ENCODE measurements around the gene VBP1. TPM values are rescaled to one million over a fixed set of nuclear protein-coding genes. Genes with fewer than 3 reads are reported as not detected.

The VBP1 gene
- total RNA-seq, 1 donor from 2014 or later, result 217 TPM

- peaks cover 7% of the 10 kb centered on the region for H3K27me3 Mint-ChIP-seq (ENCODE audit: insufficient read depth, low read depth)
- Histone ChIP-seq H3K36me3 (no peaks in the 10 kb centered on the region), H3F3A (ENCODE audit: low read depth) (no peaks in the 10 kb centered on the region), H3K9ac (no peak overlapping the region), H3K4me3 (no peak overlapping the region), H3K79me2 (ENCODE audit: low read depth) (no peaks in the 10 kb centered on the region), H3K27me3 (no peaks in the 10 kb centered on the region), H3K4me1 (no peaks in the 10 kb centered on the region), H3K27ac (no peak overlapping the region), H3K4me2 (no peak overlapping the region), H3K9me3 (ENCODE audit: low read depth) (no peaks in the 10 kb centered on the region), H4K20me1 (ENCODE audit: low read depth) (no peaks in the 10 kb centered on the region), H2AFZ (replicated peaks) (no peak overlapping the region)
- H3K9me3 Mint-ChIP-seq, result peaks cover 4% of the 10 kb centered on the region
- no peak for DNase-seq (ENCODE audit: low spot score)
- no peaks in the 10 kb centered on the region for H3K36me3 Mint-ChIP-seq
- H3K4me3 Mint-ChIP-seq, result no peak overlapping the region
- no peak for TF ChIP-seq EZH2 (IDR thresholded peaks at IDR 0.05)
- TF ChIP-seq EZH2phosphoT487 (IDR thresholded peaks at IDR 0.05), result no peak
- no peak for TF ChIP-seq CTCF (IDR thresholded peaks at IDR 0.05)
- peaks cover 6% of the 10 kb centered on the region for H3K4me1 Mint-ChIP-seq
- no peak overlapping the region for H3K27ac Mint-ChIP-seq
Observed at GRCh38 chrX:155246748-155247147, 30.5 kb downstream of the VBP1 start.

DNA sequence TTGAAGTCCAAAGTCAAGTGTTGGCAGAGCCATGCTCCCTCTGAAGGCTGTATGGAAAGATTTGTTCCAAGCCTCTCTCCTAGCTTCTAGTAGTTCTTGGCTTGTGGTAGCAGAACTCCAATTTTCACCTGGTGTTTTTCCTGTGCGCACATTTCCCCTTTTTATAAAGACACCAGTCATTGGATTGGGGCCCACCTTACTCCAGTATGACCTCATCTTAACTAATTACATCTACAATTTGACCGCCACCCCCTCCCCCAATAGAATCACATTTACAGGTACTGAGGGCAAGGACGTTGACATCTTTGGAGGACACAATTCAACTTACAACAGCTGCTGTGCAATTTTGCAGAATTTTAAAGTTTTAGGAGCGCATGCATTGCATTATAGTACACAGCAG, 31.2 kb downstream of the VBP1 start:
- Histone ChIP-seq H3K9me3 (ENCODE audit: low read depth) (no peaks in the 10 kb centered on the region), H3K36me3 (no peaks in the 10 kb centered on the region), H3F3A (ENCODE audit: low read depth) (no peaks in the 10 kb centered on the region), H2AFZ (replicated peaks) (no peak overlapping the region), H3K4me1 (no peaks in the 10 kb centered on the region), H3K9ac (no peak overlapping the region), H3K79me2 (ENCODE audit: low read depth) (no peaks in the 10 kb centered on the region), H3K4me3 (no peak overlapping the region), H3K27ac (no peak overlapping the region), H4K20me1 (ENCODE audit: low read depth) (no peaks in the 10 kb centered on the region), H3K4me2 (no peak overlapping the region), H3K27me3 (no peaks in the 10 kb centered on the region)
- Mint-ChIP-seq H3K4me1 (peaks cover 4% of the 10 kb centered on the region), H3K27ac (no peak overlapping the region), H3K4me3 (no peak overlapping the region), H3K27me3 (ENCODE audit: insufficient read depth, low read depth) (peaks cover 7% of the 10 kb centered on the region), H3K9me3 (peaks cover 4% of the 10 kb centered on the region), H3K36me3 (no peaks in the 10 kb centered on the region)
- DNase-seq (ENCODE audit: low spot score), result no peak
- TF ChIP-seq EZH2phosphoT487 (IDR thresholded peaks at IDR 0.05) (no peak), EZH2 (IDR thresholded peaks at IDR 0.05) (no peak), CTCF (IDR thresholded peaks at IDR 0.05) (no peak)

DNA sequence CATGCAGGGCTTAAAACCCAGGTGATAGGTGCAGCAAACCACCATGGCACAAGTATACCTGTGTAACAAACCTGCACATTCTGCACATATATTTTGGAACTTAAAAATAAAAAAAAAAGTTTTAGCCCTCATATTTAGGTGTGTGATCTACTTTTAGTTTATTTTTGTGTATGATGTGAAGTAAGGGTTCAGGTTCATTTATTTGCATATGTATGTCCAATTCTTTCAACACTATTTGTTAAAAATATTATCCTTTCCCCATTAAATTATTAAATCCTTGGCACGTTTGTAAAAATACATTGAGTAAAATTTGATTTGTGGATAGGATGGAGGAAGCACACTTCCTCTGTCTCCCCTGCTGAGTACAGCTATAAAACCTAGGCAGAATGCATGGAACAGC, 35.1 kb downstream of the VBP1 start:
- peaks cover 5% of the 10 kb centered on the region for H3K27me3 Mint-ChIP-seq (ENCODE audit: insufficient read depth, low read depth)
- DNase-seq (ENCODE audit: low spot score), result no peak

More for the DNA sequence above, 35.1 kb downstream of the VBP1 start:
- H3K36me3 ChIP-seq, result no peaks in the 10 kb centered on the region
- H3K4me3 ChIP-seq, result no peak overlapping the region
- no peaks in the 10 kb centered on the region for H3K9me3 ChIP-seq (ENCODE audit: low read depth)
- Mint-ChIP-seq H3K4me1 (peaks cover 4% of the 10 kb centered on the region), H3K4me3 (no peak overlapping the region), H3K27ac (no peak overlapping the region), H3K36me3 (no peaks in the 10 kb centered on the region), H3K9me3 (peaks cover 4% of the 10 kb centered on the region)
- H3K9ac ChIP-seq, result no peak overlapping the region
- no peaks in the 10 kb centered on the region for H4K20me1 ChIP-seq (ENCODE audit: low read depth)
- H3K27me3 ChIP-seq, result no peaks in the 10 kb centered on the region
- no peaks in the 10 kb centered on the region for H3K79me2 ChIP-seq (ENCODE audit: low read depth)
- no peaks in the 10 kb centered on the region for H3K4me1 ChIP-seq
- no peak for TF ChIP-seq EZH2 (IDR thresholded peaks at IDR 0.05)
- TF ChIP-seq CTCF (IDR thresholded peaks at IDR 0.05), result no peak
- no peak for TF ChIP-seq EZH2phosphoT487 (IDR thresholded peaks at IDR 0.05)
- H2AFZ ChIP-seq (replicated peaks), result no peak overlapping the region
- no peak overlapping the region for H3K4me2 ChIP-seq
- H3K27ac ChIP-seq, result no peak overlapping the region
- H3F3A ChIP-seq (ENCODE audit: low read depth), result no peaks in the 10 kb centered on the region
